Epithelial cell of esophagus (primary cell): ENCODE measurements around the gene SPTBN1.

Source experiments
- DNase-seq: peaks from one replicate; pipeline ENCODE4 v3.0.0; 2010; ENCODE audit warnings: low read depth
- H3K4me3 ChIP-seq: 2 replicates; pipeline ENCODE4 v1.5.1; 2011; ENCODE audit warnings: mild to moderate bottlenecking, low read length, control low read depth
- TF ChIP-seq, protein P1 (sequence below): IDR thresholded peaks from 2 replicates; pipeline ENCODE4 v1.5.1; 2011; ENCODE audit warnings: low read depth, mild to moderate bottlenecking, low read length, control low read depth, inconsistent platforms; ENCODE audit not compliant: insufficient read depth; ENCODE audit errors: missing control alignments

SPTBN1 gene

DNA sequence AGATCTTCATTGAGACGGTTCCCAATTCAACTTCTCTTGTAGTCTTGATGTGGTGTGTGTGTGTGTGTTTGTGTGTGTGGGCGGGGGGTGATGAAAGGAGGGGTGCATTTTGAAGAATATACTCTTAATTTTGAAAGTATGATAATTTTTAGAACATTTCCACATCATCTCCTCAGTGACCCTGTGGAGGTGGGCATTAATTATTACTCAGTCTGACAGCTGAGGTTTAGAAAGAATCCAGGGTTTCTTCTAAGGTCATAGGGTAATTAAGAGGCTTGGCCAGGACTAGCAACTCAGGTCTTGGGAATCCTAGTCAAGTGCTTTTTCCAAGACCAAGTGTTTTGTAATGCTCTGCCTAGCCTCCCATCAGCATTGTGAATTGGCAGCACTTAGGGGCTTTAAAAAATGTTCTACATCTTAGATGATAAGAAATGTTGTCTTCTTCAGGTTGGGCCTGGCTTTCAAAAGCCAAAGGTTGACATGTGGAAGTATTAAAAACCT is 100.5 kb downstream of the SPTBN1 start:
- TF ChIP-seq, protein P1, sequence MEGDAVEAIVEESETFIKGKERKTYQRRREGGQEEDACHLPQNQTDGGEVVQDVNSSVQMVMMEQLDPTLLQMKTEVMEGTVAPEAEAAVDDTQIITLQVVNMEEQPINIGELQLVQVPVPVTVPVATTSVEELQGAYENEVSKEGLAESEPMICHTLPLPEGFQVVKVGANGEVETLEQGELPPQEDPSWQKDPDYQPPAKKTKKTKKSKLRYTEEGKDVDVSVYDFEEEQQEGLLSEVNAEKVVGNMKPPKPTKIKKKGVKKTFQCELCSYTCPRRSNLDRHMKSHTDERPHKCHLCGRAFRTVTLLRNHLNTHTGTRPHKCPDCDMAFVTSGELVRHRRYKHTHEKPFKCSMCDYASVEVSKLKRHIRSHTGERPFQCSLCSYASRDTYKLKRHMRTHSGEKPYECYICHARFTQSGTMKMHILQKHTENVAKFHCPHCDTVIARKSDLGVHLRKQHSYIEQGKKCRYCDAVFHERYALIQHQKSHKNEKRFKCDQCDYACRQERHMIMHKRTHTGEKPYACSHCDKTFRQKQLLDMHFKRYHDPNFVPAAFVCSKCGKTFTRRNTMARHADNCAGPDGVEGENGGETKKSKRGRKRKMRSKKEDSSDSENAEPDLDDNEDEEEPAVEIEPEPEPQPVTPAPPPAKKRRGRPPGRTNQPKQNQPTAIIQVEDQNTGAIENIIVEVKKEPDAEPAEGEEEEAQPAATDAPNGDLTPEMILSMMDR, result no peak
- no peak overlapping the region for H3K4me3 ChIP-seq
- DNase-seq, result no peak

DNA sequence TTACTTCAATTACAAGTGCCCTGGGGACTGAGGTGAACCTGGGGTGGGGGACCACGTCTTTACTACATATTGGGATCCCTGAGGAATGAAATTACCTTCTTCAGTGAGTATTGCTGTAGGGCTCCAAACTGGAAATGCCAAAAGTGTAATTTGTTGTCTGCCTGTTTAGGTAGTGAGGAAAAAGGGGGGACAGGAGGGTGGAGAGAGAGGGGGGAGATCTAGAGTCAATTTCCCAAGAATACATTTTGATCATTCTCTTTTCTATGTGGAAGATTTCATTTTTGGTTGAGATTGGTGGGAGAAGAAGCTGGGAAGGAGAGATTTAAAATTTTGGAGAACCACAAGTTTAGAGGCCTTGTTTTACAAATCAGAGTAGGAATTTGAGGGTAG is 101.1 kb downstream of the SPTBN1 start:
- DNase-seq, result no peak
- TF ChIP-seq, protein P1, result no peak
- H3K4me3 ChIP-seq, result peak overlapping the region; percentile 97

DNA sequence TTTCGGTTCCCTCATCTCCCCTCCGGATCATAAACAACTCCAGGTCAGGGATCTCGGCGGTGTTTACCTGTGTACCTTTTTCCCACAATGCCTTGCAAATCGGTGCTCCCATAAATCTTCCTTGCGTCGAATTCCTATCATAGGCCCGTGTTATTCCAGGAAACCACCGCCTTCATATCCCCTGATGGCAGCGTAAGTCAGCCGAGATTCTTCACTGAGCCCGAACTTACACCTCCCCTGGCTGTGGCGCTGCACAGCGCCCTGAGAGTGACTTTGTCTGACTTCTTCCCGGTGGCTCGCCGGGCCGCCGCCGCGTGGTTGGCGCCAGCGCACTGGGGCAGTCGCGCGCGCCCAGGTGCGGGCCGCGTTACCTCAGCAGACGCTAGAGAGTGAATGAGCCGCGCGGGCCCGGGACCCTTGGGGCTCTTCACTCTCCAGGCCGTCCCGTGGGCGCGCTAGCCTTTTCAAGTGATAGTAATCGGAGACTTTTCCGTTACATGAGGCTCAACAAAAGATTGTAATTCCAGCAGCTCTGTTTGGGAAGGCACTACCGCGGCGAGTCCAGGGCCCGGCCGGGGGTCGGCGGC is 101.6 kb downstream of the SPTBN1 start:
- TF ChIP-seq, protein P1, result peak; percentile 20
- peak; percentile 69 for DNase-seq
- H3K4me3 ChIP-seq, result peak overlapping the region; percentile 97

GRCh38 chr2:54558188-54559005 is 102.3 kb downstream of the SPTBN1 start:
- TF ChIP-seq, protein P1, result no peak
- peak overlapping the region; percentile 97 for H3K4me3 ChIP-seq
- peak; percentile 92 for DNase-seq

- H3K4me3 ChIP-seq, result peak overlapping the region; percentile 97
- TF ChIP-seq, protein P1, result no peak
- DNase-seq, result peak; percentile 50
These were observed 102.9 kb downstream of the SPTBN1 start for GRCh38 chr2:54559006-54559445.

DNA sequence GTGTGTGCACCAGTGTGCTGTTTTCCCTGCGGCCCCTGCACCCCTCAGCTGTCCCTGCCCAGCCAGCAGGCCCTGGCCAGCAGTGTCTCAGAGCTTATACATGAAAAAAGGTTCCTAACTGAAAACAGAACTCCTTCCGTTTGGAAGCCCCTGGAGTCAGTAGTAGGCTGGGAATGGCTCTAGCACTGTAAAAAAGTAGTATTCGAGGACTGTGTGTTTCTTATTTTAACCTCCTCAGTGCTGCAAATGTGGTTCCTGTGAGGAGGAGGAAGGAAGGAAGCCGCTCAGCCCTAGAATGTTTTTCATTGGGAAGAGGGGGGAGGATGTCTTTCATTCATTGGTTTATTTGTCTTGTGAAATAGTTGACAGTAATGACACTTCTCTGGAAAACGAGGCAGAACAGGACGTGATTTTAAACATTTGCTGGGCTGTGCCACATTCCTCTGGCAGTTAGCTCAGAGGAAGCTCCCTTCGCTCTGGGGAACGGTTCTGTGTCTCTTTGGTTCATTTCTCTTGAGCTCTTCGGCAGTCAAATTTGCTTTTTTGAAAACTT is 103.5 kb downstream of the SPTBN1 start:
- DNase-seq, result peak; percentile 89
- TF ChIP-seq, protein P1, result no peak
- peak overlapping the region; percentile 97 for H3K4me3 ChIP-seq
